NCI-H2081 treated with DMSO at 0.1 percent for 48 hours (cell line): ENCODE data around the gene SMG9.
"Not testable (repeated sequence)": the region's sequence is repeated elsewhere in the genome, so short reads cannot be mapped to it uniquely, and the experiment has no call there.

Experiments used
- DNase-seq: peaks from one replicate; lab custom pipeline; 2025; lab: John Stamatoyannopoulos, UW

Gene SMG9

GRCh38 chr19:43780706-43781525 lies 26.2 kb upstream of the SMG9 start, which contains the start of gene KCNN4:
TSS of gene KCNN4 (minus strand) at chr19:43780973. CDS start at chr19:43780861, 112 bp downstream.
- DNase-seq = no peak

- DNase-seq = no peak
Measured at GRCh38 chr19:43779820-43780219, 25.1 kb upstream of the SMG9 start.

- DNase-seq = no peak
Measured at GRCh38 chr19:43779147-43779819, 24.5 kb upstream of the SMG9 start.

- DNase-seq = peak; percentile 54
Measured at GRCh38 chr19:43778651-43779050, 23.9 kb upstream of the SMG9 start.

- no peak for DNase-seq
Measured at GRCh38 chr19:43777163-43777695, 22.5 kb upstream of the SMG9 start.

- DNase-seq = no peak
Measured at GRCh38 chr19:43776286-43776685, 21.5 kb upstream of the SMG9 start.

GRCh38 chr19:43775299-43775890 lies 20.6 kb upstream of the SMG9 start:
- no peak for DNase-seq

- DNase-seq = not testable (repeated sequence)
Measured at GRCh38 chr19:43774940-43775258, 20.1 kb upstream of the SMG9 start.

GRCh38 chr19:43774103-43774939 lies 19.6 kb upstream of the SMG9 start:
- DNase-seq = no peak

- DNase-seq = no peak
Measured at GRCh38 chr19:43773725-43774102, 19.0 kb upstream of the SMG9 start.

- DNase-seq = no peak
Measured at GRCh38 chr19:43769256-43769655, 14.5 kb upstream of the SMG9 start.

- no peak for DNase-seq
Measured at GRCh38 chr19:43768273-43769050, 13.7 kb upstream of the SMG9 start.

GRCh38 chr19:43767818-43768217 lies 13.1 kb upstream of the SMG9 start:
- DNase-seq = no peak

GRCh38 chr19:43767316-43767715 lies 12.6 kb upstream of the SMG9 start:
- DNase-seq = no peak

GRCh38 chr19:43766755-43767043 lies 11.9 kb upstream of the SMG9 start:
- DNase-seq = no peak

GRCh38 chr19:43765109-43765876 lies 10.5 kb upstream of the SMG9 start:
- DNase-seq = no peak

GRCh38 chr19:43764684-43765083 lies 9.9 kb upstream of the SMG9 start:
- not testable (repeated sequence) for DNase-seq

- DNase-seq = no peak
Measured at GRCh38 chr19:43763473-43763939, 8.7 kb upstream of the SMG9 start.

GRCh38 chr19:43762814-43763213 lies 8.1 kb upstream of the SMG9 start:
- DNase-seq = no peak

- DNase-seq = no peak
Measured at GRCh38 chr19:43760941-43761340, 6.2 kb upstream of the SMG9 start.

GRCh38 chr19:43759515-43759914 lies 4.8 kb upstream of the SMG9 start:
- DNase-seq = no peak
